Germinal center (tissue), 1 donor: ENCODE data around the gene TRRAP.
"Not testable (repeated sequence)": the region's sequence is repeated elsewhere in the genome, so short reads cannot be mapped to it uniquely, and the experiment has no call there.

Experiments
- DNase-seq: peaks from one replicate; pipeline ENCODE4 v3.0.0; 2012; ENCODE audit warnings: mixed read lengths, low spot score

TRRAP gene

DNA sequence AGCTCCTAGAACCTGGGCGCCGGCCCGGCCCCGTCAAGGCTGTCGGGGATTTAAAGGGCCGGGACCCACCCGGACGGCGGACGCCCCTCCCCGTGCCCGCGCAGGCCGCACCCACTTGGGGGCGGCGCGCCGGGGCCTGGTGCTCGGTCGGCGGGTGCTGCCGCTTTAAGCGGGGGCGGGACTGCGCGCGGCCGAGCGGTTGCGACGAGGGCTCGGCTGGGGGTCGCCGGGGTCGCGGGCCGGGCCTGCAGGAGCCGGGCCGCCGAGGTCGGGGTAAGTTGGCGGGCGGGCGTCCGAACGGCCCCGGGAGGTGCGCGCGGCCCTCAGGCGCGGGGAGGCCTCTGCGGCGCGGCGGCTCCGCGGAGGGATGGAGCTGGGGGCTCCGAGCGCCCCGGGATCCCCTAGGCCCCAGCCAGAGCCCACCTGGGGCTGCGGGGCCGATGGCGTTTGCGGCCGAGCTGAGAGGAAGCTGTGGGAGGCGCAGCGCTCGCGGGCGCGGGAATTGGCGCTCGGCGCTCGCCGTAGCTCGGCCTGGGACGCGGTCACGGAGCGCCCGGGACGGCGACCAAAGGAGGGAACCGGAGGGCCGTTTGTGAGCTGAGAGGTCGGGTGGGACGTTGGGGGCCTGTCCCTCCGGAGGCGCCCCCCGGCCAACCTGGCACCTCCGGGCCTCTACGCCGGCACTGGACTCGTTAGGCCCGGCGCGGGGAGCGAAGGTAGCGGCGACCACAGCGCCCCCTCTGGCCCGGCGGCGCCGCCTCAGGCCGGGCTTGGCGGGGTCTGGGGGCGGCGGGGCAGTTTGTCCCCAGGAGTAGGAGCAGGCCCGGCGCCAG is at the start of gene TRRAP:
TSS of gene TRRAP (plus strand) at position 168 of the 833 bp plus-strand sequence. CDS start 2,619 bp downstream, outside the sequence.
- peak; percentile 79 for DNase-seq

- DNase-seq: no peak
These were observed 47.3 kb upstream of the TRRAP start for GRCh38 chr7:98830972-98831548.

- no peak for DNase-seq
These were observed 46.6 kb upstream of the TRRAP start for GRCh38 chr7:98831641-98832221.

DNA sequence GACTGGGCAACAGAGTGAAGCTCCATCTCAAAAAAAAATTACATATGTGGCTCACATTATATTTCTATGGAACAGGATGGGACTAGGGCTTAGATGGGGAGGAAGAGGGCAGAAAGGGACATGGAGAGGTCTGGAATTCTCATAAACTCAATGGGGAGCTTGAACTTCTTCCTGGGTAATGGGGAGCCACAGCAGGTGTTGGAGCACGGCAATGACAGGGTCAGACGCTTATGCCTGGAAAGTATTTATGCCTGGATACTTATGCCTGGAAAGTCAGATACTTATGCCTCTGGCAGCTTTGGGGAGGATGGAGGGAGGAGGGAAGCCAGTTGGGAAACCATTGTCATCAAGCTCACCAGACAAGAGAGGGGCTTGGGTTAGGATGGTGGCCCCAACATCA is 45.3 kb upstream of the TRRAP start:
- no peak for DNase-seq

GRCh38 chr7:98834949-98835348 is 43.4 kb upstream of the TRRAP start:
- DNase-seq: no peak

GRCh38 chr7:98836811-98837629 is 41.3 kb upstream of the TRRAP start:
- DNase-seq: peak; percentile 30

DNA sequence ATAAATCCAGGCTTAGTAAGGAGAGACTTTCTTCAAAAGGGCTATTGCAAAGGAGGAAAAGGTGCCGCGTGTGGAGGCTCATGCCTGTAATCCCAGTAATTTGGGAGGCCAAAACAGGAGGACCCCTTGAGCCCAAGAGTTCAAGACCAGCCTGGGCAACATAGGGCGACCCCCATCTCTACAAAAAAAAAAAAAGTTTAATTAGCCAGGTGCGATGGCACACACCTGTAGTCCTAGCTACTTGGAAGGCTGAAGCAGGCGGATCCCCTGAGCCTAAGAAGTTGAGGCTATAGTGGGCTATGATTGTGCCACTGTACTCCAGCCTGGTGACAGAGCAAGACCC is 40.7 kb upstream of the TRRAP start:
- no peak for DNase-seq

- DNase-seq: no peak
These were observed 38.2 kb upstream of the TRRAP start for GRCh38 chr7:98840096-98840495.

DNA sequence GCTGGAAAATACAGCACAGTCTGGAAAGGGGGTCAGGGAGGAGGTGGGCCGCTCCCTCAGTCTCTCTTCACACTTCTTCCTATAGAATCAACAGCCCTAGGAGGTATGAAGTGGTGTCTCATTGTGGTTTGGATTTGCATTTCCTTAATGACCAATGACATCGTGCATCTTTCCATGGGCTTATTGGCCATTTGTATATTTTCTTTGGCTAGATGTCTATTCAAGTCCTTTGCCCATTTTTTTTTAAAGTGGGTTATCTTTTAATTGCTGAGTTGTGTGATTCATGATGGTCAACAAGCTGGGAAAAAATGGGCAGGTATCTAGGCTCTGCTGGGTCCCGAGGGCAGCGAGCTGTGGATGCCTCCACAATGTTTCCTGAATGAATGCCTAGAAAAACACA is 37.6 kb upstream of the TRRAP start:
- no peak for DNase-seq

DNA sequence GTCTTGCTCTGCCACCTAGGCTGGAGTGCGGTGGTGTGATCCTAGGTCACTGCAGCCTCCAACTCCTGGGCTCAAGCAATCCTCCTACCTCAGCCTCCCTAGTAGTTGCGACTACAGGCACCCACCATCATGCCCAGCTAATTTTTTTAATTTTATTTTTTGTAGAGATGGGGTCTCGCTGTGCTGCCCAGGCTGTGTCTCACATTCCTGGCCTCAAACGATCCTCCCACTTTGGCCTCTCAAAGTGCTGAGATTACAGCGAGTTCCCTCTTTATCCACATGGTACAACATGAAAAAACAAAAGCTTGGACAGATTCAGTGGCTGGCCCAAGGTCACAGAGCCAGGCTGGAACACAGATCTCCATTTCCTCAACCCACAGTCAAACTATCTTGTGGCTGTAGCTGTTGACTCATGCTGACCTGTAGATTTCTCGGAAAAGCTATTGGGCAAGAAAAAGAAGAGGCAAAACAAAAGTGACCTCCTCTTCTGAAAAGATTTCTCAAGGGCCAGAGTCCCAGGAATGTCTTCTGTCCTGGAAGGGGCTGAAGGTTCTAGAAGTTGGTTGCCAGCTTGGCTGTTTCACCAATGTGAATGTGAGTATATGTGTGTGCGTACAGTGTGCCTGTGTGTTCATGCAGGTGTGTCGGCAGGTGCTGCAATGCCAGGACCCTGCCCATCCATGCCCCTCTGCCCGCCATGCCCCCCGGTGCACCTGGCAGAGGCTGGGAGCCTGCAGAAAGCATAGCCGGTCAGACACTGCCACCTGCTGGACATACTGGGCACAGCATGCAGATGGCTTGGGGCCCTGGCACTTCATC is 36.9 kb upstream of the TRRAP start:
- DNase-seq: peak; percentile 79

DNA sequence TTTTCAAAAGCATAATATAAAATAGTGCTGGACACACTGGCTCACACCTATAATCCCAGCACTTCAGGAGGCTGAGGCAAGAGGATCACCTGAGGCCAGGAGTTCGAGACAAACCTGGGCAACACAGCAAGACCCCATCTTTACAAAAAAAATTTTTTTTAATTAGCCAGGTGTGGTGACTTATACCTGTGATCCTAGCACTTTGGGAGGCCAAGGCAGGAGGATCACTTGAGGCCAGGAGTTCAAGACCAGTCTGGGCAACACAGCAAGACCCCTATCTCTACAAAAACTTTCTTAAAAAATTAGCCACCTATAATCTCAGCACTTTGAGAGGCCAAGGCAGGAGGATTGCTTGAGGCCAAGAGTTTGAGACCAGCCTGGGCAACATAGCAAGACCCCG is 35.8 kb upstream of the TRRAP start:
- DNase-seq: not testable (repeated sequence)

- DNase-seq: no peak
These were observed 29.4 kb upstream of the TRRAP start for GRCh38 chr7:98848918-98849317.

DNA sequence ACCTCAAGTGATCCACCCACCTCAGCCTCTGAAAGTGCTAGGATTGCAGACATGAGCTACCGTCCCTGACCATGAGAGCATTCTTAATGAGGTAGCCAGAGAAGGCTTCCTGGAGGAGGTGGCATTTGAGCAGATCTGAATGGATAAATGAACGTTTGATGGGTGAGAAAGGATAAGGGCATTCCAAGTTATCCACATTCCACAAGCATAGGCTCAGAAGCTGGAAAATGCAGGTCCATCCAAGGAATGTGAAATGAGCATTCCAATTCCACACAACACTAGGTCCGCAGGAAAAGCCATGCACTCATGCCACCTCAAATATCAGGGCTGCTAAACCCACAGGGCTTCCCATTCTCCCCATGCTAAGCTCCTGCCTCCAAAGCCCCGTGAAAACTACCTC is 25.5 kb upstream of the TRRAP start:
- DNase-seq: no peak

GRCh38 chr7:98855610-98856422 is 22.5 kb upstream of the TRRAP start:
- DNase-seq: no peak

DNA sequence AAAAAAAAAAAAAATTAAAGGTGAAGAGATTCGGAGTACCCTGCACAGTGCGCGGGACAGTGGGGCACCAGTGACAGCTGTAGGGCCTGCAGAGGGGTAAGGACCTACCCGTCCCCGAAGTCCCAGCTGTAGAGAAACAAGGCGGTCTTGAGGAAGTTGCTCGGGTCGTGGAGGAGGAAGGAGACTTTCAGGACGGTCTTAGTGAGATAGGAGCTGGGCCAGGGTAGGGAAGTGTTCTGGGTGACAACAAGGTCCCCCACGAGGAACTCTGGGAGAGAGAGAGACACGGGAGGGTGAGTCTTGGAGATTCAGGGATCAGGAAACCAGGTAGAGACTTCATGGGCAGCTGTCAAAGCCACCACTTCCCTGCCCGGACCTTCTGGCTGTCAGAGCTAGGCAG is 18.3 kb upstream of the TRRAP start:
- no peak for DNase-seq

DNA sequence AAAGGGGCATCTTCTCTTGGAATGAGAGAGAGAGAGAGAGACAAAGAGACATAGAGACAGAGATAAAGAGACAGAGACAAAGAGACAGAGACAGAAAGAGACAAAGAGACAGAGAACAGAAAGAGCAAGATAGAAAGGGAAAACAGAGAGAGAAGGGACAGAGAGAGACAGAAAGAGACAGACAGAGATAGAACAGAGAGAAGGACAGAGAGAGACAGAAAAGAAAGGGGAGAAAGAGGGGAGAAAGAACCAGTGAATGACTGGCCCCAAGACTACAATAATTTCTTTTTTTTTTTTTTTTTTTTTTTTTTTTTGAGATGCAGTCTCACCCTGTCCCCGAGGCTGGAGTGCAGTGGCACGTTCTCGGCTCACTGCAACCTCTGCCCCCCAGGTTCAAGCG is 16.1 kb upstream of the TRRAP start:
- no peak for DNase-seq

- no peak for DNase-seq
These were observed 15.5 kb upstream of the TRRAP start for GRCh38 chr7:98862716-98863420.

DNA sequence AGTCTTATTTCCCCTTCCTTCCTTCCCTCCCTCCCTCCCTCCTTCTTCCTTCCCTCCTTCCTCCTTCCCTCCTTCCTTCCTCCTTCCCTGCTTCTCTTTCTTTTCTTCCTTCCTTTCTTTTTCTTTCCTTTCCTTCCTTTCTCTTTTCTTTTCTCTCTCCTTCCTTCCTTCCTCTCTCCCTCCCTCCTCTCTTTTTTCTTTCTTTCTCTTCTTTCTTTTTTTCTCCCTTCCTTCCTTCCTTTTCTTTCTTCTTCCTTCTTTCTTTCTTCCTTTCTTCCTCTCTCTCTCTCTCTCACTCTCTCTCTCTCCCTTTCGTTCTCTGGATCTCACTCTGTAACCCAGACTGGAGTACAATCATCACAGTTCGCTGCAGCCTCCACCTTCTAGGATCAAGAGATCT is 14.7 kb upstream of the TRRAP start:
- DNase-seq: no peak

GRCh38 chr7:98864731-98865453 is 13.4 kb upstream of the TRRAP start:
- no peak for DNase-seq

DNA sequence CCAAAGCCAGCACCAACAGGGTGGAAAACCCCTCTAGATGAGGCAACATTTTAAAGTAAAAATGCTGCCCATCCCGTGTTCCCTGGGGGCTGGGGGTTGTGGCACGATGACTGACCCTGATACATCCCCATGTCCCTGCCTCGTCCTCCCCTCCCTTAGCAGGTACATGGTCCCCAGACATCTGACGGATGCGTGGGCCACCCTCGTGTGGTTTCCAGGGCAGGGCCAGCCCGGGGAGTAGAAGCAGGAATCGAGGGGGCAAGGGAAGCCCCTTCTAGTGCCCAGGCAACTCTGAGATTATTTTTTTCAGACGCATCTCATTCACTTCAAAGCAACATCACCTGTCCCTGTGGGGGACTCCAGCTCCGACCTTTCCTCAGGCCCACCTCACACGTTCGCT is 12.0 kb upstream of the TRRAP start:
- no peak for DNase-seq
